ENCODE data around the gene KRT73. TPM values are rescaled to one million over a fixed set of nuclear protein-coding genes. Genes with fewer than 3 reads are reported as not detected.

KRT73 gene
- total RNA-seq, 3 donors from 2014 or later: not detected

DNA sequence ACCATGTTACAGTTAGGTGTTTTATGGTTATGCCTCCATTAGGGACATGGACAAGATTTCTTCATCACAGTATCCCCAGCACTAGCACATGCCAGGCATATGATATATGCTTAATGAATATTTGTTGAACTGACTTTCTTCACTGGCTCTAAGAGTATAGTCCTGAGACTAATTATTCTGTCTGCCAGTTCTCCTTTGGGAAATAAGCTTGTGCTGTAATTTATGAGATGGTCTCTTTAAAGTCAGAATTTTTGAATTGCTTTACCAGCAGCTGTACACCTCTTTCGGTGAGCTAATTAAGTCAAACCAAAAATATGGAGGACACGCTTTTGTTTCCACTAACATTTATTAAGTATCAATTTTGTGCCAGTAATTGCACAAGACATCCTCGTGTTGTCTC lies 12.3 kb downstream of the KRT73 start:
- no peaks in the 10 kb centered on the region for H3K9me3 ChIP-seq
- H3K27ac ChIP-seq: no peak overlapping the region
- TF ChIP-seq POLR2AphosphoS5 (IDR thresholded peaks at IDR 0.05): no peak
- TF ChIP-seq POLR2A (IDR thresholded peaks at IDR 0.05): no peak
- TF ChIP-seq CTCF (IDR thresholded peaks at IDR 0.05): no peak
- H3K27me3 ChIP-seq: peaks cover 0 to 22% of the 10 kb centered on the region in 2 donors
- DNase-seq (ENCODE audit: low spot score in 2 of 2): no peak
- intact Hi-C loops (cut with DNase I; ENCODE audit: low total_unique reads): no loop called here
- no peaks in the 10 kb centered on the region for H3K4me1 ChIP-seq
- no peak overlapping the region for H3K4me3 ChIP-seq
- no peaks in the 10 kb centered on the region for H3K36me3 ChIP-seq

GRCh38 chr12:52605542-52605941 lies 12.8 kb downstream of the KRT73 start:
- DNase-seq (ENCODE audit: low spot score in 2 of 2): no peak
- no peak overlapping the region for H3K4me3 ChIP-seq
- no peaks in the 10 kb centered on the region for H3K4me1 ChIP-seq
- no peak overlapping the region for H3K27ac ChIP-seq
- no peaks in the 10 kb centered on the region for H3K36me3 ChIP-seq
- H3K9me3 ChIP-seq: no peaks in the 10 kb centered on the region
- intact Hi-C loops (cut with DNase I; ENCODE audit: low total_unique reads): no loop called here
- peaks cover 0 to 23% of the 10 kb centered on the region in 2 donors for H3K27me3 ChIP-seq
- TF ChIP-seq POLR2AphosphoS5 (IDR thresholded peaks at IDR 0.05) (no peak), POLR2A (IDR thresholded peaks at IDR 0.05) (no peak), CTCF (IDR thresholded peaks at IDR 0.05) (no peak)

GRCh38 chr12:52604859-52605258 lies 13.5 kb downstream of the KRT73 start:
- intact Hi-C loops (cut with DNase I; ENCODE audit: low total_unique reads): no loop called here
- no peak for DNase-seq (ENCODE audit: low spot score in 2 of 2)

DNA sequence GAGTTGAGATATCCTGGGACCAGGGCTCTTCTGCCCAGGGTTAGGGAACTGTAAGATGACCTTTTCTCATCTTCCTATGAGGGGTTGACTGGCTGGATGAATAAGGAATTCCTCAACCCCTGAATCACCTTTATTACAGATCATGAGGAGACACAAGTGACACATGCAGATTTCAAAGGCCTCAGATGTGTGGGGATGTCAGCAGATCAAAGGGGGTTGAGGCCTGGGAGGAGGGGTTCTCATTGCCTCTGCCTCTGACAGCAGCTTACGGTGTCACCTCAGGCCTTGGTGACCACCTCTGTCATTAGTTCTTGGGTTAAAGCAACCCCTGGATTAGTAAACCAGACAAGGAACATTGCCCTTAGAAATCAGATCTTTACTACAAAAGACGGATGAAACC lies 15.0 kb downstream of the KRT73 start:
- no peaks in the 10 kb centered on the region for H3K4me1 ChIP-seq
- TF ChIP-seq CTCF (IDR thresholded peaks at IDR 0.05) (no peak), POLR2AphosphoS5 (IDR thresholded peaks at IDR 0.05) (no peak), POLR2A (IDR thresholded peaks at IDR 0.05) (no peak)
- H3K36me3 ChIP-seq: no peaks in the 10 kb centered on the region
- H3K4me3 ChIP-seq: no peak overlapping the region
- no peaks in the 10 kb centered on the region for H3K9me3 ChIP-seq
- no peak overlapping the region for H3K27ac ChIP-seq
- intact Hi-C loops (cut with DNase I; ENCODE audit: low total_unique reads): no loop called here
- peaks cover 0 to 36% of the 10 kb centered on the region in 2 donors for H3K27me3 ChIP-seq
- no peak for DNase-seq (ENCODE audit: low spot score in 2 of 2)

More at GRCh38 chr12:52604859-52605258, 13.5 kb downstream of the KRT73 start:
- Histone ChIP-seq H3K9me3 (no peaks in the 10 kb centered on the region), H3K4me1 (no peaks in the 10 kb centered on the region), H3K4me3 (no peak overlapping the region), H3K36me3 (no peaks in the 10 kb centered on the region), H3K27me3 (peaks cover 0 to 25% of the 10 kb centered on the region in 2 donors), H3K27ac (no peak overlapping the region)
- TF ChIP-seq POLR2AphosphoS5 (IDR thresholded peaks at IDR 0.05): no peak
- TF ChIP-seq CTCF (IDR thresholded peaks at IDR 0.05): no peak
- TF ChIP-seq POLR2A (IDR thresholded peaks at IDR 0.05): no peak

GRCh38 chr12:52602552-52602951 lies 15.8 kb downstream of the KRT73 start:
- no peak for TF ChIP-seq CTCF (IDR thresholded peaks at IDR 0.05)
- TF ChIP-seq POLR2AphosphoS5 (IDR thresholded peaks at IDR 0.05): no peak
- no peak for TF ChIP-seq POLR2A (IDR thresholded peaks at IDR 0.05)
- DNase-seq (ENCODE audit: low spot score in 2 of 2): no peak
- no peaks in the 10 kb centered on the region for H3K36me3 ChIP-seq
- peaks cover 0 to 36% of the 10 kb centered on the region in 2 donors for H3K27me3 ChIP-seq
- no peaks in the 10 kb centered on the region for H3K4me1 ChIP-seq
- H3K9me3 ChIP-seq: no peaks in the 10 kb centered on the region
- H3K4me3 ChIP-seq: no peak overlapping the region
- no peak overlapping the region for H3K27ac ChIP-seq
- intact Hi-C loops (cut with DNase I; ENCODE audit: low total_unique reads): no loop called here
